ENCODE results near the gene FCER1G.

DNA sequence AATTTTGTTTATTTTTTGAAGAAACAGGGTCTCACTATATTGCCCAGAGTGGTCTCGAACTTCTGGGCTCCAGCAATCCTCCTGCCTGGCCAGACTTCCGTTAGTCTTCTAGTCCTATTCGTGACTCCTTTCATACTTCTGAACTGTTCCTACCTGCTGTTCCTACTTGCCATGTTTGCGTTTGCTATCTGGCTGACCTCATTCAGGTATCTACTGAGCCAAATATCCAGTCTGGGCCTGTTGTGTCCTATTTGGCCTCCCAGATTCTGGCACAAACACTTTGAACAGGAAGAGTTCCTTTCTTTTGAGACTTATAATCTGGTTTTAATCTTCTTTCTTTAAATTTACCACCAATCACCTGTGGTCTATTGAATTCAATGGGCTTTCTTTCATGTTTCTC, 29.8 kb downstream of the FCER1G start:
- no peak for TF ChIP-seq MEF2A (IDR thresholded peaks at IDR 0.05; ENCODE audit: control insufficient read depth, low read depth, low read length)
- TF ChIP-seq FOXP1 (CRISPR knock-in tag; IDR thresholded peaks at IDR 0.05) = no peak
- no peak for TF ChIP-seq COPS2 (conservative IDR thresholded peaks at IDR 0.05)
- no peak for TF ChIP-seq ZC3H8 (IDR thresholded peaks at IDR 0.05)
- TF ChIP-seq ETV6 (IDR thresholded peaks at IDR 0.05; ENCODE audit: borderline replicate concordance in 1 of 2, low read depth in 2 of 2, low read length in 1 of 2) = no peak
- TF ChIP-seq ETV6 (CRISPR knock-in tag; IDR thresholded peaks at IDR 0.05; ENCODE audit: borderline replicate concordance) = no peak
- TF ChIP-seq TAF1 (IDR thresholded peaks at IDR 0.05; ENCODE audit: control insufficient read depth, extremely low read depth, insufficient read depth, low read length, severe bottlenecking) = no peak
- no peak for TF ChIP-seq SP1 (CRISPR knock-in tag; IDR thresholded peaks at IDR 0.05)
- TF ChIP-seq HINFP (tag; conservative IDR thresholded peaks at IDR 0.05; ENCODE audit: low read depth) = no peak
- no peak for TF ChIP-seq ESRRA (IDR thresholded peaks at IDR 0.05; ENCODE audit: borderline replicate concordance, low read depth)
- TF ChIP-seq HMGXB4 (CRISPR knock-in tag; IDR thresholded peaks at IDR 0.05) = no peak
- no peak for TF ChIP-seq NR4A1 (CRISPR knock-in tag; IDR thresholded peaks at IDR 0.05)
- TF ChIP-seq NR4A1 (tag; IDR thresholded peaks at IDR 0.05) = no peak
- no peak for TF ChIP-seq ZBTB8A (IDR thresholded peaks at IDR 0.05; ENCODE audit: partially characterized antibody)
- TF ChIP-seq, protein P1, sequence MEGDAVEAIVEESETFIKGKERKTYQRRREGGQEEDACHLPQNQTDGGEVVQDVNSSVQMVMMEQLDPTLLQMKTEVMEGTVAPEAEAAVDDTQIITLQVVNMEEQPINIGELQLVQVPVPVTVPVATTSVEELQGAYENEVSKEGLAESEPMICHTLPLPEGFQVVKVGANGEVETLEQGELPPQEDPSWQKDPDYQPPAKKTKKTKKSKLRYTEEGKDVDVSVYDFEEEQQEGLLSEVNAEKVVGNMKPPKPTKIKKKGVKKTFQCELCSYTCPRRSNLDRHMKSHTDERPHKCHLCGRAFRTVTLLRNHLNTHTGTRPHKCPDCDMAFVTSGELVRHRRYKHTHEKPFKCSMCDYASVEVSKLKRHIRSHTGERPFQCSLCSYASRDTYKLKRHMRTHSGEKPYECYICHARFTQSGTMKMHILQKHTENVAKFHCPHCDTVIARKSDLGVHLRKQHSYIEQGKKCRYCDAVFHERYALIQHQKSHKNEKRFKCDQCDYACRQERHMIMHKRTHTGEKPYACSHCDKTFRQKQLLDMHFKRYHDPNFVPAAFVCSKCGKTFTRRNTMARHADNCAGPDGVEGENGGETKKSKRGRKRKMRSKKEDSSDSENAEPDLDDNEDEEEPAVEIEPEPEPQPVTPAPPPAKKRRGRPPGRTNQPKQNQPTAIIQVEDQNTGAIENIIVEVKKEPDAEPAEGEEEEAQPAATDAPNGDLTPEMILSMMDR (IDR thresholded peaks at IDR 0.05 in 2 of 3, conservative IDR thresholded peaks at IDR 0.05 in 1 of 3; ENCODE audit: insufficient read depth in 2 of 3, low read depth in 1 of 3, low read length in 3 of 3) = no peak
